HG03460 (cell line): ENCODE results near the gene AK2.
"Not testable (repeated sequence)": the region's sequence is repeated elsewhere in the genome, so short reads cannot be mapped to it uniquely, and the experiment has no call there.

Source experiments
- ATAC-seq: cut with Tn5 transposase; IDR thresholded peaks from one replicate; pipeline ENCODE4 v1.9.1; 2021; ENCODE audit not compliant: unreplicated experiment

AK2 gene

GRCh38 chr1:33024430-33025179, 12.1 kb downstream of the AK2 start:
- not testable (repeated sequence) for ATAC-seq

GRCh38 chr1:33022650-33023200, 14.0 kb downstream of the AK2 start:
- no peak for ATAC-seq

GRCh38 chr1:33021567-33022431, 14.9 kb downstream of the AK2 start:
- ATAC-seq = no peak

GRCh38 chr1:33018112-33018511, 18.6 kb downstream of the AK2 start:
- ATAC-seq = no peak

GRCh38 chr1:33017175-33017574, 19.5 kb downstream of the AK2 start:
- no peak for ATAC-seq

GRCh38 chr1:33015216-33015615, 21.5 kb downstream of the AK2 start:
- no peak for ATAC-seq

- no peak for ATAC-seq
These were observed 22.1 kb downstream of the AK2 start for GRCh38 chr1:33014464-33015163.

- no peak for ATAC-seq
These were observed 22.9 kb downstream of the AK2 start for GRCh38 chr1:33013791-33014190.

- ATAC-seq = no peak
These were observed 24.5 kb downstream of the AK2 start for GRCh38 chr1:33012165-33012564.

GRCh38 chr1:33010932-33011731, 25.6 kb downstream of the AK2 start:
- no peak for ATAC-seq

- ATAC-seq = no peak
These were observed 27.1 kb downstream of the AK2 start for GRCh38 chr1:33009561-33009960.

- ATAC-seq = no peak
These were observed 28.4 kb downstream of the AK2 start for GRCh38 chr1:33008051-33008914.

- ATAC-seq = no peak
These were observed 29.3 kb downstream of the AK2 start for GRCh38 chr1:33007190-33008050.

- ATAC-seq = no peak
These were observed 30.8 kb downstream of the AK2 start for GRCh38 chr1:33005838-33006421.

- ATAC-seq = no peak
These were observed 31.4 kb downstream of the AK2 start for GRCh38 chr1:33005117-33005837.

- ATAC-seq = no peak
These were observed 32.1 kb downstream of the AK2 start for GRCh38 chr1:33004613-33005012.

GRCh38 chr1:33003657-33004056, 33.0 kb downstream of the AK2 start:
- ATAC-seq = no peak

- no peak for ATAC-seq
These were observed 34.7 kb downstream of the AK2 start for GRCh38 chr1:33002006-33002405.
